ENCODE results near the gene BOK. TPM values are rescaled to one million over a fixed set of nuclear protein-coding genes. Genes with fewer than 3 reads are reported as not detected.

The BOK gene
- total and polyA plus RNA-seq, 10 of the 15 experiments (the other 5 are each of a cell fraction or from before 2014, with no cell fraction given) = 0.04 to 0.15 (median 0.12) TPM; not detected in 7

- no peak for TF ChIP-seq E2F8 (IDR thresholded peaks at IDR 0.05; ENCODE audit: low read depth, partially characterized antibody)
- TF ChIP-seq ZNF622 (IDR thresholded peaks at IDR 0.05) = no peak
- TF ChIP-seq IRF3 (IDR thresholded peaks at IDR 0.05) = no peak
- no peak for TF ChIP-seq PKNOX1 (IDR thresholded peaks at IDR 0.05)
- TF ChIP-seq SIX5 (IDR thresholded peaks at IDR 0.05; ENCODE audit: low read depth, low read length, severe bottlenecking) = no peak
- TF ChIP-seq MTA2 (IDR thresholded peaks at IDR 0.05; ENCODE audit: low read depth) = no peak
- no peak for TF ChIP-seq SUZ12 (IDR thresholded peaks at IDR 0.05; ENCODE audit: unreplicated experiment)
- no peak for TF ChIP-seq TCF3 (IDR thresholded peaks at IDR 0.05; ENCODE audit: borderline replicate concordance, insufficient read depth, low read depth, low read length)
- no peak for TF ChIP-seq SPI1 (IDR thresholded peaks at IDR 0.05; ENCODE audit: borderline replicate concordance, insufficient read depth, low read depth, low read length)
- TF ChIP-seq NBN (IDR thresholded peaks at IDR 0.05) = no peak
- no peak for TF ChIP-seq SP1 (IDR thresholded peaks at IDR 0.05; ENCODE audit: low read depth, low read length)
These were observed 23.7 kb upstream of the BOK start (continued) for GRCh38 chr2:241534701-241535375.

Data from GM12878 (cell line).